H1 (cell line): Measurements from ENCODE around the gene C20orf96. TPM values are rescaled to one million over a fixed set of nuclear protein-coding genes. Genes with fewer than 3 reads are reported as not detected.
A peak's percentile ranks its signal among the peaks of the same experiment; 100 is the strongest.

Experiments
- ASH2L ChIP-seq: fragments of 200-600, 300-600 bp; sonication (generic); IDR thresholded peaks from one replicate; pipeline ENCODE4 v1.7.1; 2017; ENCODE audit warnings: low read length
- BCL11A ChIP-seq, 2 experiments: IDR thresholded peaks; one replicate each; pipeline ENCODE4 v1.6.1; 2011; ENCODE audit warnings: low read depth in 2 of 2, low read length in 2 of 2, mild to moderate bottlenecking in 2 of 2
- CBX5 ChIP-seq: fragments of 300-800, 300-1000 bp; sonication (generic); IDR thresholded peaks from 2 replicates; pipeline ENCODE4 v1.7.1; 2016; ENCODE audit warnings: antibody characterized with exemption, low read length, low read depth
- CREB1 ChIP-seq: IDR thresholded peaks from 2 replicates; pipeline ENCODE4 v1.6.1; 2012; ENCODE audit warnings: inconsistent platforms
- EZH2 ChIP-seq: fragments of 200-600 bp; sonication (generic); IDR thresholded peaks from 2 replicates; pipeline ENCODE4 v1.7.1; 2012; ENCODE audit warnings: low read depth, mild to moderate bottlenecking, moderate library complexity, low read length, inconsistent platforms; ENCODE audit not compliant: severe bottlenecking
- GABPA ChIP-seq: IDR thresholded peaks from 2 replicates; pipeline ENCODE4 v1.6.1; 2011; ENCODE audit warnings: mild to moderate bottlenecking, low read length, moderate library complexity, borderline replicate concordance; ENCODE audit not compliant: insufficient read depth
- HDAC6 ChIP-seq: IDR thresholded peaks from one replicate; pipeline ENCODE4 v1.7.1; 2012; ENCODE audit warnings: low read depth, mild to moderate bottlenecking, inconsistent platforms, low read length, moderate library complexity
- KDM1A ChIP-seq: fragments of 200-600, 300-600 bp; sonication (generic); IDR thresholded peaks from 2 replicates; pipeline ENCODE4 v1.7.1; 2016; ENCODE audit warnings: mild to moderate bottlenecking, low read length, borderline replicate concordance
- MAFK ChIP-seq: IDR thresholded peaks from 2 replicates; pipeline ENCODE4 v1.6.1; 2012; ENCODE audit warnings: low read depth, mild to moderate bottlenecking, improper control_type of control experiment, low read length
- MAX ChIP-seq: IDR thresholded peaks from 2 replicates; pipeline ENCODE4 v1.6.1; 2012; ENCODE audit warnings: inconsistent platforms
- NANOG ChIP-seq: IDR thresholded peaks from 2 replicates; pipeline ENCODE4 v1.6.1; 2011; ENCODE audit warnings: low read length, low read depth, mild to moderate bottlenecking, inconsistent platforms; ENCODE audit not compliant: insufficient read depth, poor library complexity, severe bottlenecking
- PHF8 ChIP-seq: fragments of 200-600 bp; sonication (generic); conservative IDR thresholded peaks from 2 replicates; pipeline ENCODE4 v1.7.1; 2012; ENCODE audit warnings: low read depth, mild to moderate bottlenecking, inconsistent platforms, low read length, moderate library complexity
- SP1 ChIP-seq: IDR thresholded peaks from 2 replicates; pipeline ENCODE4 v1.6.1; 2011; ENCODE audit warnings: low read depth, low read length
- SP2 ChIP-seq: IDR thresholded peaks from 2 replicates; pipeline ENCODE4 v1.6.1; 2012; ENCODE audit warnings: mild to moderate bottlenecking, low read length, inconsistent platforms
- SP4 ChIP-seq: IDR thresholded peaks from 2 replicates; pipeline ENCODE4 v1.6.1; 2012; ENCODE audit warnings: low read length, inconsistent platforms
- SRF ChIP-seq: IDR thresholded peaks from 2 replicates; pipeline ENCODE4 v1.6.1; 2011; ENCODE audit warnings: mild to moderate bottlenecking, low read depth, low read length, moderate library complexity
- SUZ12 ChIP-seq: fragments of 200-600 bp; sonication (generic); IDR thresholded peaks from 2 replicates; pipeline ENCODE4 v1.6.1; 2012; ENCODE audit warnings: mild to moderate bottlenecking, inconsistent platforms, low read length, moderate library complexity, mixed read lengths
- TBP ChIP-seq: IDR thresholded peaks from 2 replicates; pipeline ENCODE4 v1.6.1; 2011; ENCODE audit warnings: low read depth, low read length, improper control_type of control experiment
- TEAD4 ChIP-seq: IDR thresholded peaks from 2 replicates; pipeline ENCODE4 v1.6.1; 2012; ENCODE audit warnings: low read depth, low read length, inconsistent platforms, mixed read lengths
- USF2 ChIP-seq: IDR thresholded peaks from 2 replicates; pipeline ENCODE4 v1.6.1; 2011; ENCODE audit warnings: low read length, improper control_type of control experiment
- YY1 ChIP-seq: IDR thresholded peaks from 2 replicates; pipeline ENCODE4 v1.6.1; 2011; ENCODE audit warnings: low read depth, mild to moderate bottlenecking, low read length
- polyA plus RNA-seq, 7 experiments: library from polyadenylated mRNA; depleted of rRNA in 3 of 7; stranded (reverse) in 5 of 7; unstranded in 2 of 7; fragments of >200 nt in 5 of 7; fragments of 200-250 nt in 2 of 7; gene quantifications; 1 replicate in 5 of 7; 2 replicates in 1 of 7; 4 replicates in 1 of 7; pipeline versions ENCODE4 v1.2.1 to v1.2.3, GENCODE V29; 2011 to 2013; ENCODE audit warnings: missing spikeins in 2 of 7, mixed read lengths in 2 of 7
- total RNA-seq: library from RNA; stranded (reverse); fragmentation: NEBNext Ultra II Directional; extraction: Animal tissue kit (Norgen Biotek cat#: 25700); gene quantifications from 2 replicates; pipeline ENCODE4 v1.2.1, GENCODE V29; 2021

The C20orf96 gene
- total and polyA plus RNA-seq, 2 of the 8 experiments (the other 6 are each of a cell fraction or from before 2014, with no cell fraction given) = 19.2 to 21.0 TPM

- TF ChIP-seq KDM1A (no peak; the same call in 1 of the 2 replicates), SP2 (peak; percentile 26; the same call in 1 of the 2 replicates), CBX5 (no peak), YY1 (no peak), HDAC6 (no peak), BCL11A (IDR thresholded peaks at IDR 0.05; ENCODE audit: low read depth in 2 of 2, low read length in 2 of 2) (no peak), EZH2 (no peak), CREB1 (peak; percentile 53; the same call in 1 of the 2 replicates), NANOG (no peak), TEAD4 (no peak), SUZ12 (no peak), GABPA (no peak), MAFK (no peak), TBP (peak; percentile 41; the same call in 1 of the 2 replicates), MAX (peak; percentile 60), PHF8 (no peak), SP4 (no peak), ASH2L (peak; percentile 93), USF2 (no peak), SRF (no peak), SP1 (peak; percentile 88)
These were observed 19.5 kb upstream of the C20orf96 start (continued) for GRCh38 chr20:309841-310644.
